ENCODE measurements around the gene NFIA.

DNA sequence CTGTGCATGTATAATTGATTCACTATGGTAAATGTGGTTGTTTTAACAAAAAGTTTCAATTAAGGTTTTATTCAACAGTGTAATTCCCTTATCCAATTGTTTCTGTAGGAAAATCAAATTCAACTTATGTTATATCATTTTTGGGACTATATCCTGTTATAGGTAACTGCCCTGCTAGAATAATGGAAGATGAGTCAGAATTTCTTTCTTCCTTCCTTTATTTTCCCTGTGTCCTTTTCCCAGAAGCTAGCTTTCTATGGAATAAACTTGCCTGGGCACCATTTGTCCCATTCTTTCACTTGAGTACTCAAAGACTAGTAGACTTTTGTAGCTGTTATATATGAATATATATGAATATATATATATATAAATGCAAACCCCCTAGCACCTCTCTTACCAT, 341.3 kb downstream of the NFIA start:
- TF ChIP-seq ZBTB21 (CRISPR knock-in tag; IDR thresholded peaks at IDR 0.05) (no peak), JDP2 (CRISPR knock-in tag; IDR thresholded peaks at IDR 0.05; ENCODE audit: borderline replicate concordance) (no peak), ZNF160 (CRISPR knock-in tag; IDR thresholded peaks at IDR 0.05) (no peak), POLR2A (IDR thresholded peaks at IDR 0.05; ENCODE audit: insufficient read depth in 1 of 2, low read depth in 2 of 2, low read length in 2 of 2) (no peak), ZBTB1 (CRISPR knock-in tag; IDR thresholded peaks at IDR 0.05; ENCODE audit: borderline replicate concordance) (no peak), ERF (CRISPR knock-in tag; IDR thresholded peaks at IDR 0.05) (no peak), BCL6 (CRISPR knock-in tag; IDR thresholded peaks at IDR 0.05) (no peak)
- TF ChIP-seq, protein P1, sequence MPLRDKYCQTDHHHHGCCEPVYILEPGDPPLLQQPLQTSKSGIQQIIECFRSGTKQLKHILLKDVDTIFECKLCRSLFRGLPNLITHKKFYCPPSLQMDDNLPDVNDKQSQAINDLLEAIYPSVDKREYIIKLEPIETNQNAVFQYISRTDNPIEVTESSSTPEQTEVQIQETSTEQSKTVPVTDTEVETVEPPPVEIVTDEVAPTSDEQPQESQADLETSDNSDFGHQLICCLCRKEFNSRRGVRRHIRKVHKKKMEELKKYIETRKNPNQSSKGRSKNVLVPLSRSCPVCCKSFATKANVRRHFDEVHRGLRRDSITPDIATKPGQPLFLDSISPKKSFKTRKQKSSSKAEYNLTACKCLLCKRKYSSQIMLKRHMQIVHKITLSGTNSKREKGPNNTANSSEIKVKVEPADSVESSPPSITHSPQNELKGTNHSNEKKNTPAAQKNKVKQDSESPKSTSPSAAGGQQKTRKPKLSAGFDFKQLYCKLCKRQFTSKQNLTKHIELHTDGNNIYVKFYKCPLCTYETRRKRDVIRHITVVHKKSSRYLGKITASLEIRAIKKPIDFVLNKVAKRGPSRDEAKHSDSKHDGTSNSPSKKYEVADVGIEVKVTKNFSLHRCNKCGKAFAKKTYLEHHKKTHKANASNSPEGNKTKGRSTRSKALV (CRISPR knock-in tag; IDR thresholded peaks at IDR 0.05), result no peak
- TF ChIP-seq, protein P2, sequence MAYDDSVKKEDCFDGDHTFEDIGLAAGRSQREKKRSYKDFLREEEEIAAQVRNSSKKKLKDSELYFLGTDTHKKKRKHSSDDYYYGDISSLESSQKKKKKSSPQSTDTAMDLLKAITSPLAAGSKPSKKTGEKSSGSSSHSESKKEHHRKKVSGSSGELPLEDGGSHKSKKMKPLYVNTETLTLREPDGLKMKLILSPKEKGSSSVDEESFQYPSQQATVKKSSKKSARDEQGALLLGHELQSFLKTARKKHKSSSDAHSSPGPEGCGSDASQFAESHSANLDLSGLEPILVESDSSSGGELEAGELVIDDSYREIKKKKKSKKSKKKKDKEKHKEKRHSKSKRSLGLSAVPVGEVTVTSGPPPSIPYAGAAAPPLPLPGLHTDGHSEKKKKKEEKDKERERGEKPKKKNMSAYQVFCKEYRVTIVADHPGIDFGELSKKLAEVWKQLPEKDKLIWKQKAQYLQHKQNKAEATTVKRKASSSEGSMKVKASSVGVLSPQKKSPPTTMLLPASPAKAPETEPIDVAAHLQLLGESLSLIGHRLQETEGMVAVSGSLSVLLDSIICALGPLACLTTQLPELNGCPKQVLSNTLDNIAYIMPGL (CRISPR knock-in tag; IDR thresholded peaks at IDR 0.05; ENCODE audit: borderline replicate concordance in 1 of 2, low read depth in 1 of 2), result no peak
- TF ChIP-seq, protein P3, sequence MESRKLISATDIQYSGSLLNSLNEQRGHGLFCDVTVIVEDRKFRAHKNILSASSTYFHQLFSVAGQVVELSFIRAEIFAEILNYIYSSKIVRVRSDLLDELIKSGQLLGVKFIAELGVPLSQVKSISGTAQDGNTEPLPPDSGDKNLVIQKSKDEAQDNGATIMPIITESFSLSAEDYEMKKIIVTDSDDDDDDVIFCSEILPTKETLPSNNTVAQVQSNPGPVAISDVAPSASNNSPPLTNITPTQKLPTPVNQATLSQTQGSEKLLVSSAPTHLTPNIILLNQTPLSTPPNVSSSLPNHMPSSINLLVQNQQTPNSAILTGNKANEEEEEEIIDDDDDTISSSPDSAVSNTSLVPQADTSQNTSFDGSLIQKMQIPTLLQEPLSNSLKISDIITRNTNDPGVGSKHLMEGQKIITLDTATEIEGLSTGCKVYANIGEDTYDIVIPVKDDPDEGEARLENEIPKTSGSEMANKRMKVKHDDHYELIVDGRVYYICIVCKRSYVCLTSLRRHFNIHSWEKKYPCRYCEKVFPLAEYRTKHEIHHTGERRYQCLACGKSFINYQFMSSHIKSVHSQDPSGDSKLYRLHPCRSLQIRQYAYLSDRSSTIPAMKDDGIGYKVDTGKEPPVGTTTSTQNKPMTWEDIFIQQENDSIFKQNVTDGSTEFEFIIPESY (CRISPR knock-in tag; IDR thresholded peaks at IDR 0.05), result no peak
- TF ChIP-seq, protein P4, sequence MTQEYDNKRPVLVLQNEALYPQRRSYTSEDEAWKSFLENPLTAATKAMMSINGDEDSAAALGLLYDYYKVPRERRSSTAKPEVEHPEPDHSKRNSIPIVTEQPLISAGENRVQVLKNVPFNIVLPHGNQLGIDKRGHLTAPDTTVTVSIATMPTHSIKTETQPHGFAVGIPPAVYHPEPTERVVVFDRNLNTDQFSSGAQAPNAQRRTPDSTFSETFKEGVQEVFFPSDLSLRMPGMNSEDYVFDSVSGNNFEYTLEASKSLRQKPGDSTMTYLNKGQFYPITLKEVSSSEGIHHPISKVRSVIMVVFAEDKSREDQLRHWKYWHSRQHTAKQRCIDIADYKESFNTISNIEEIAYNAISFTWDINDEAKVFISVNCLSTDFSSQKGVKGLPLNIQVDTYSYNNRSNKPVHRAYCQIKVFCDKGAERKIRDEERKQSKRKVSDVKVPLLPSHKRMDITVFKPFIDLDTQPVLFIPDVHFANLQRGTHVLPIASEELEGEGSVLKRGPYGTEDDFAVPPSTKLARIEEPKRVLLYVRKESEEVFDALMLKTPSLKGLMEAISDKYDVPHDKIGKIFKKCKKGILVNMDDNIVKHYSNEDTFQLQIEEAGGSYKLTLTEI (CRISPR knock-in tag; conservative IDR thresholded peaks at IDR 0.05), result no peak
- TF ChIP-seq, protein P5, sequence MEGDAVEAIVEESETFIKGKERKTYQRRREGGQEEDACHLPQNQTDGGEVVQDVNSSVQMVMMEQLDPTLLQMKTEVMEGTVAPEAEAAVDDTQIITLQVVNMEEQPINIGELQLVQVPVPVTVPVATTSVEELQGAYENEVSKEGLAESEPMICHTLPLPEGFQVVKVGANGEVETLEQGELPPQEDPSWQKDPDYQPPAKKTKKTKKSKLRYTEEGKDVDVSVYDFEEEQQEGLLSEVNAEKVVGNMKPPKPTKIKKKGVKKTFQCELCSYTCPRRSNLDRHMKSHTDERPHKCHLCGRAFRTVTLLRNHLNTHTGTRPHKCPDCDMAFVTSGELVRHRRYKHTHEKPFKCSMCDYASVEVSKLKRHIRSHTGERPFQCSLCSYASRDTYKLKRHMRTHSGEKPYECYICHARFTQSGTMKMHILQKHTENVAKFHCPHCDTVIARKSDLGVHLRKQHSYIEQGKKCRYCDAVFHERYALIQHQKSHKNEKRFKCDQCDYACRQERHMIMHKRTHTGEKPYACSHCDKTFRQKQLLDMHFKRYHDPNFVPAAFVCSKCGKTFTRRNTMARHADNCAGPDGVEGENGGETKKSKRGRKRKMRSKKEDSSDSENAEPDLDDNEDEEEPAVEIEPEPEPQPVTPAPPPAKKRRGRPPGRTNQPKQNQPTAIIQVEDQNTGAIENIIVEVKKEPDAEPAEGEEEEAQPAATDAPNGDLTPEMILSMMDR (CRISPR knock-in tag; IDR thresholded peaks at IDR 0.05), result no peak
- TF ChIP-seq, protein P6, sequence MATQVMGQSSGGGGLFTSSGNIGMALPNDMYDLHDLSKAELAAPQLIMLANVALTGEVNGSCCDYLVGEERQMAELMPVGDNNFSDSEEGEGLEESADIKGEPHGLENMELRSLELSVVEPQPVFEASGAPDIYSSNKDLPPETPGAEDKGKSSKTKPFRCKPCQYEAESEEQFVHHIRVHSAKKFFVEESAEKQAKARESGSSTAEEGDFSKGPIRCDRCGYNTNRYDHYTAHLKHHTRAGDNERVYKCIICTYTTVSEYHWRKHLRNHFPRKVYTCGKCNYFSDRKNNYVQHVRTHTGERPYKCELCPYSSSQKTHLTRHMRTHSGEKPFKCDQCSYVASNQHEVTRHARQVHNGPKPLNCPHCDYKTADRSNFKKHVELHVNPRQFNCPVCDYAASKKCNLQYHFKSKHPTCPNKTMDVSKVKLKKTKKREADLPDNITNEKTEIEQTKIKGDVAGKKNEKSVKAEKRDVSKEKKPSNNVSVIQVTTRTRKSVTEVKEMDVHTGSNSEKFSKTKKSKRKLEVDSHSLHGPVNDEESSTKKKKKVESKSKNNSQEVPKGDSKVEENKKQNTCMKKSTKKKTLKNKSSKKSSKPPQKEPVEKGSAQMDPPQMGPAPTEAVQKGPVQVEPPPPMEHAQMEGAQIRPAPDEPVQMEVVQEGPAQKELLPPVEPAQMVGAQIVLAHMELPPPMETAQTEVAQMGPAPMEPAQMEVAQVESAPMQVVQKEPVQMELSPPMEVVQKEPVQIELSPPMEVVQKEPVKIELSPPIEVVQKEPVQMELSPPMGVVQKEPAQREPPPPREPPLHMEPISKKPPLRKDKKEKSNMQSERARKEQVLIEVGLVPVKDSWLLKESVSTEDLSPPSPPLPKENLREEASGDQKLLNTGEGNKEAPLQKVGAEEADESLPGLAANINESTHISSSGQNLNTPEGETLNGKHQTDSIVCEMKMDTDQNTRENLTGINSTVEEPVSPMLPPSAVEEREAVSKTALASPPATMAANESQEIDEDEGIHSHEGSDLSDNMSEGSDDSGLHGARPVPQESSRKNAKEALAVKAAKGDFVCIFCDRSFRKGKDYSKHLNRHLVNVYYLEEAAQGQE (IDR thresholded peaks at IDR 0.05; ENCODE audit: borderline replicate concordance in 1 of 2, low read depth in 1 of 2, low read length in 2 of 2), result no peak
